Pancreas (tissue), 10 donors: ENCODE measurements around the gene ASB3. TPM values are rescaled to one million over a fixed set of nuclear protein-coding genes. Genes with fewer than 3 reads are reported as not detected.

Source experiments
- ATAC-seq, 4 donors: fragments of 200-7000 bp; cut with Tn5 transposase; one replicate each; pipeline versions ENCODE4 v1.8.0 to v1.9.1; 2020; ENCODE audit warnings: mild to moderate bottlenecking in 4 of 4, moderate library complexity in 4 of 4
- DNase-seq, 6 donors: peaks; one replicate each; pipeline ENCODE4 v3.0.0-alpha.2; 2020
- FAIRE-seq: peaks from 2 replicates; lab custom pipeline; 2012; peaks lifted over from hg19 to GRCh38; lab: Jason Lieb, UNC
- H3K27ac ChIP-seq, 4 donors: fragments of 200-600 bp; sonication (generic); 1 replicate in 3 of 4; 2 replicates in 1 of 4; pipeline versions ENCODE4 v1.5.0 to v1.8.0; 2020
- H3K27me3 ChIP-seq, 4 donors: fragments of 200-600 bp; one replicate each; pipeline ENCODE4 v1.8.0; 2021
- H3K36me3 ChIP-seq, 3 donors: fragments of 200-600 bp; sonication (generic) in 1 of 3; one replicate each; pipeline versions ENCODE4 v1.5.0 to v1.8.0; 2020 to 2021
- H3K4me1 ChIP-seq, 3 donors: fragments of 200-600 bp; one replicate each; pipeline ENCODE4 v1.8.0; 2021
- H3K4me3 ChIP-seq, 4 donors: fragments of 200-600 bp; sonication (generic) in 2 of 4; one replicate each; pipeline versions ENCODE4 v1.5.0 to v1.8.0; 2020 to 2021
- H3K9me3 ChIP-seq, 4 donors: fragments of 200-600 bp; one replicate each; pipeline ENCODE4 v1.8.0; 2021
- CTCF ChIP-seq, 4 donors: fragments of 200-600 bp; sonication (generic) in 3 of 4; IDR thresholded peaks; one replicate each; pipeline versions ENCODE4 v1.5.0 to v1.8.0; 2021; ENCODE audit warnings: antibody characterized with exemption in 4 of 4
- WGBS, 2 donors: extraction: QIAGEN DNeasy Blood & Tissue Kit; methylation state at CpG; one replicate each; pipeline ENCODE4 v1.1.7; 2013; 5-methylcytosine and 5-hydroxymethylcytosine counted together
- intact Hi-C, 3 donors: fragments of 100-400 bp; cut with DNase I; formaldehyde crosslinking; loops; one replicate each; pipeline versions ENCODE4 v1.11.1 to v1.14.2; 2022
- polyA plus RNA-seq, 2 donors: library from polyadenylated mRNA; stranded (reverse); fragments of 200-250 nt; gene quantifications; one replicate each; pipeline ENCODE4 v1.2.3, GENCODE V29; 2013
- total RNA-seq, 6 donors: library from RNA; stranded (reverse); fragmentation: NEBNext Ultra II Directional in 4 of 6; extraction: Animal tissue kit (Norgen Biotek cat#: 25700) in 4 of 6; gene quantifications; one replicate each; pipeline versions ENCODE4 v1.2.1 to v1.2.4, GENCODE V29; 2021 to 2023
- donor health status: healthy with polysubstance abuse.
- donor health status: DM: no; HTN: no; CAD: no; lungs with moderate emphysema.
- donor health status: DM: no; HTN: no; CAD: no.
- donor health status: control.
- donor health status: control.
- donor health status: Bipolar disorder and iron deficiency.
- donor health status: DM: yes; HTN: yes; CAD: no.
- donor health status: DM: no; HTN: no; CAD: no.
- donor health status: DM: no; HTN: no; CAD: no.
- donor health status: DM: yes; HTN: yes; CAD: no.

The ASB3 gene
- total and polyA plus RNA-seq, 8 donors: 4.3 to 10.1 (median 7.2) TPM

- H3K36me3 ChIP-seq: no peaks in the 10 kb centered on the region
- H3K27me3 ChIP-seq: no peaks in the 10 kb centered on the region
- no peak for TF ChIP-seq CTCF (IDR thresholded peaks at IDR 0.05)
- intact Hi-C loops: no loop called here
- H3K4me3 ChIP-seq: peak overlapping the region; percentile 72 to 80 (median 74)
- WGBS, 2 donors: 1 to 2% methylated on average over 17 of the region's 17 CpGs
- H3K4me1 ChIP-seq: peaks cover 14 to 27% (median 19%) of the 10 kb centered on the region in 3 donors
- FAIRE-seq: no peak
- ATAC-seq: peak in 3 of 4 donors; percentile 16 to 31 (median 28)
- no peak for DNase-seq
- H3K27ac ChIP-seq: peak overlapping the region; percentile 48 to 80 (median 67)
- no peaks in the 10 kb centered on the region for H3K9me3 ChIP-seq
These were observed 999 bp upstream of the ASB3 start for GRCh38 chr2:53787614-53788289.

- Histone ChIP-seq H3K4me1 (peaks cover 14 to 27% (median 16%) of the 10 kb centered on the region in 3 donors), H3K27ac (peak overlapping the region; percentile 48 to 80 (median 67)), H3K27me3 (no peaks in the 10 kb centered on the region), H3K4me3 (peak overlapping the region; percentile 72 to 80 (median 74)), H3K36me3 (no peaks in the 10 kb centered on the region), H3K9me3 (no peaks in the 10 kb centered on the region)
- 0 to 1% methylated on average over 18 of the region's 18 CpGs for WGBS, 2 donors
- ATAC-seq: peak; percentile 35 to 56 (median 40)
- no peak for TF ChIP-seq CTCF (IDR thresholded peaks at IDR 0.05)
- FAIRE-seq: no peak
- DNase-seq: peak in 2 of 6 donors; percentile 8 to 35
- intact Hi-C loops: no loop called here
These were observed 425 bp downstream of the ASB3 start for GRCh38 chr2:53786352-53786704.

- intact Hi-C loops: no loop called here
- Histone ChIP-seq H3K4me1 (peaks cover 8 to 27% (median 14%) of the 10 kb centered on the region in 3 donors), H3K27ac (no peak overlapping the region), H3K9me3 (no peaks in the 10 kb centered on the region), H3K27me3 (no peaks in the 10 kb centered on the region), H3K4me3 (peak overlapping the region; percentile 2 to 74 (median 72)), H3K36me3 (no peaks in the 10 kb centered on the region)
- no peak for DNase-seq
- WGBS, 2 donors: 46 to 52% methylated on average over 11 of the region's 11 CpGs
- no peak for ATAC-seq
- no peak for FAIRE-seq
- no peak for TF ChIP-seq CTCF (IDR thresholded peaks at IDR 0.05)
These were observed 1.4 kb downstream of the ASB3 start for GRCh38 chr2:53785366-53785765.

GRCh38 chr2:53784436-53784835 lies 2.3 kb downstream of the ASB3 start:
- Histone ChIP-seq H3K9me3 (no peaks in the 10 kb centered on the region), H3K36me3 (no peaks in the 10 kb centered on the region), H3K4me1 (peaks cover 8 to 23% (median 14%) of the 10 kb centered on the region in 3 donors), H3K27me3 (no peaks in the 10 kb centered on the region), H3K27ac (no peak overlapping the region), H3K4me3 (no peak overlapping the region)
- no peak for DNase-seq
- no peak for ATAC-seq
- no peak for TF ChIP-seq CTCF (IDR thresholded peaks at IDR 0.05)
- FAIRE-seq: no peak
- intact Hi-C loops: no loop called here

GRCh38 chr2:53782676-53783075 lies 4.1 kb downstream of the ASB3 start:
- intact Hi-C loops: no loop called here
- ATAC-seq: no peak

More at GRCh38 chr2:53782676-53783075, 4.1 kb downstream of the ASB3 start:
- Histone ChIP-seq H3K4me1 (peaks cover 5 to 13% (median 8%) of the 10 kb centered on the region in 3 donors), H3K36me3 (no peaks in the 10 kb centered on the region), H3K27me3 (no peaks in the 10 kb centered on the region), H3K27ac (no peak overlapping the region), H3K4me3 (no peak overlapping the region), H3K9me3 (no peaks in the 10 kb centered on the region)
- 79 to 83% methylated on average over 8 of the region's 8 CpGs for WGBS, 2 donors
- TF ChIP-seq CTCF (IDR thresholded peaks at IDR 0.05): no peak
- DNase-seq (no peak), FAIRE-seq (no peak)
